ENCODE results near the gene STAT3.
A peak's percentile ranks its signal among the peaks of the same experiment; 100 is the strongest.
"Not testable (repeated sequence)": the region's sequence is repeated elsewhere in the genome, so short reads cannot be mapped to it uniquely, and the experiment has no call there.

STAT3 gene

GRCh38 chr17:42305543-42306384 is 82.5 kb downstream of the STAT3 start:
- H3K27ac ChIP-seq: no peak overlapping the region
- CTCF ChIA-PET: interaction anchor here (0.6 to 1.0 kb wide), 2 partner anchors 11 to 17 kb away, joined by 3 read pairs; no protein-coding TSS in a partner anchor
- TF ChIP-seq CTCF (conservative IDR thresholded peaks at IDR 0.05; ENCODE audit: low read depth): no peak
- no peak for DNase-seq (ENCODE audit: low spot score)
- POLR2A ChIA-PET (ENCODE audit: low non-redundant PET): no interaction called here

- DNase-seq (ENCODE audit: low spot score); POLR2A ChIA-PET (ENCODE audit: low non-redundant PET); H3K27ac ChIP-seq: not testable (repeated sequence)
- CTCF ChIA-PET: interaction anchor here (0.6 to 1.0 kb wide), 2 partner anchors 11 to 17 kb away, joined by 3 read pairs; no protein-coding TSS in a partner anchor
Measured at GRCh38 chr17:42305031-42305330, 83.3 kb downstream of the STAT3 start.

GRCh38 chr17:42304187-42305030 is 83.8 kb downstream of the STAT3 start:
- DNase-seq (ENCODE audit: low spot score): no peak
- H3K27ac ChIP-seq: no peak overlapping the region
- TF ChIP-seq CTCF (conservative IDR thresholded peaks at IDR 0.05; ENCODE audit: low read depth): no peak
- ChIA-PET POLR2A (ENCODE audit: low non-redundant PET) (no interaction called here), CTCF (no interaction called here)

GRCh38 chr17:42303694-42304093 is 84.5 kb downstream of the STAT3 start:
- CTCF ChIA-PET: interaction anchor here (0.9 kb wide), 1 partner anchor 10 kb away, joined by 7 read pairs; no protein-coding TSS in a partner anchor
- POLR2A ChIA-PET (ENCODE audit: low non-redundant PET): interaction anchor here (0.6 kb wide), 1 partner anchor 470 kb away, joined by 6 read pairs; no protein-coding TSS in a partner anchor
- no peak for TF ChIP-seq CTCF (conservative IDR thresholded peaks at IDR 0.05; ENCODE audit: low read depth)
- H3K27ac ChIP-seq: no peak overlapping the region
- no peak for DNase-seq (ENCODE audit: low spot score)

- DNase-seq (ENCODE audit: low spot score): no peak
- H3K27ac ChIP-seq: no peak overlapping the region
- CTCF ChIA-PET: no interaction called here
- TF ChIP-seq CTCF (conservative IDR thresholded peaks at IDR 0.05; ENCODE audit: low read depth): no peak
- POLR2A ChIA-PET (ENCODE audit: low non-redundant PET): no interaction called here
Measured at GRCh38 chr17:42301022-42301421, 87.2 kb downstream of the STAT3 start.

GRCh38 chr17:42299913-42300312 is 88.3 kb downstream of the STAT3 start:
- DNase-seq (ENCODE audit: low spot score); H3K27ac ChIP-seq; POLR2A ChIA-PET (ENCODE audit: low non-redundant PET); CTCF ChIA-PET: not testable (repeated sequence)

GRCh38 chr17:42299361-42299760 is 88.9 kb downstream of the STAT3 start:
- H3K27ac ChIP-seq; DNase-seq (ENCODE audit: low spot score); POLR2A ChIA-PET (ENCODE audit: low non-redundant PET): not testable (repeated sequence)
- CTCF ChIA-PET: interaction anchor here (0.7 kb wide), 1 partner anchor 233 kb away, joined by 5 read pairs; no protein-coding TSS in a partner anchor

- CTCF ChIA-PET: not testable (repeated sequence)
Measured at GRCh38 chr17:42297775-42298174, 90.5 kb downstream of the STAT3 start.

More at GRCh38 chr17:42297775-42298174, 90.5 kb downstream of the STAT3 start:
- peak overlapping the region; percentile 56 for H3K27ac ChIP-seq
- DNase-seq (ENCODE audit: low spot score); POLR2A ChIA-PET (ENCODE audit: low non-redundant PET): not testable (repeated sequence)

Data from RWPE1 (cell line).